Glomerular visceral epithelial cell (primary cell): ENCODE measurements around the gene PPIB.

ENCODE experiments used
- DNase-seq: peaks from one replicate; pipeline ENCODE4 v3.0.0-alpha.2; 2016; ENCODE audit errors: extremely low spot score

Gene PPIB

GRCh38 chr15:64162869-64163658 lies at the start of gene PPIB:
PPIB (minus strand) TSS chr15:64163022; CDS start chr15:64162986, 36 bp downstream.
- peak; percentile 99 for DNase-seq

- no peak for DNase-seq
Measured at GRCh38 chr15:64211696-64212095, 48.9 kb upstream of the PPIB start.

- no peak for DNase-seq
Measured at GRCh38 chr15:64210371-64210770, 47.5 kb upstream of the PPIB start.

- DNase-seq, result peak; percentile 49
Measured at GRCh38 chr15:64209680-64210334, 47.0 kb upstream of the PPIB start.

GRCh38 chr15:64205202-64205601 lies 42.4 kb upstream of the PPIB start:
- no peak for DNase-seq

- no peak for DNase-seq
Measured at GRCh38 chr15:64197425-64197824, 34.6 kb upstream of the PPIB start.

- DNase-seq, result no peak
Measured at GRCh38 chr15:64193971-64194370, 31.1 kb upstream of the PPIB start.

GRCh38 chr15:64191971-64192830 lies 29.4 kb upstream of the PPIB start:
- no peak for DNase-seq

- DNase-seq, result no peak
Measured at GRCh38 chr15:64187396-64188191, 24.8 kb upstream of the PPIB start.

GRCh38 chr15:64185146-64185911 lies 22.5 kb upstream of the PPIB start:
- DNase-seq, result no peak

GRCh38 chr15:64182859-64183370 lies 20.1 kb upstream of the PPIB start:
- DNase-seq, result no peak

- no peak for DNase-seq
Measured at GRCh38 chr15:64180235-64180824, 17.5 kb upstream of the PPIB start.

- no peak for DNase-seq
Measured at GRCh38 chr15:64166102-64166890, 3.5 kb upstream of the PPIB start.

GRCh38 chr15:64164436-64164835 lies 1.6 kb upstream of the PPIB start:
- DNase-seq, result no peak

- peak; percentile 42 for DNase-seq
Measured at GRCh38 chr15:64163659-64164362, 989 bp upstream of the PPIB start.

- DNase-seq, result no peak
Measured at GRCh38 chr15:64162478-64162868, 349 bp downstream of the PPIB start.

- no peak for DNase-seq
Measured at GRCh38 chr15:64161688-64162477, 939 bp downstream of the PPIB start.
